Daoy (cell line): ENCODE measurements around the gene ELP5. TPM values are rescaled to one million over a fixed set of nuclear protein-coding genes. Genes with fewer than 3 reads are reported as not detected.

Experiments used
- DNase-seq: peaks from one replicate; pipeline ENCODE4 v3.0.0-alpha.2; 2015; ENCODE audit warnings: low read depth
- total RNA-seq: library from RNA; depleted of rRNA; stranded (reverse); fragments of >200 nt; shearing (Covaris generic); gene quantifications from 2 replicates; pipeline ENCODE4 v1.2.3, GENCODE V29; 2014; rRNA removed

ELP5 gene
- total RNA-seq: 34.9 and 50.3 TPM in 2 replicates

GRCh38 chr17:7252176-7253043, at the start of gene ELP5:
Gene ELP5 (plus strand): TSS chr17:7252215. CDS start chr17:7252551, 336 bp downstream.
- DNase-seq: peak; percentile 97

GRCh38 chr17:7203391-7203790, 48.6 kb upstream of the ELP5 start:
- no peak for DNase-seq

- DNase-seq: no peak
Observed at GRCh38 chr17:7204336-7204735, 47.7 kb upstream of the ELP5 start.

GRCh38 chr17:7204828-7205461, 47.1 kb upstream of the ELP5 start:
- DNase-seq: peak; percentile 81

GRCh38 chr17:7205561-7205960, 46.5 kb upstream of the ELP5 start:
- DNase-seq: no peak

GRCh38 chr17:7207120-7208001, 44.7 kb upstream of the ELP5 start:
- no peak for DNase-seq

GRCh38 chr17:7208027-7208571, 43.9 kb upstream of the ELP5 start:
- DNase-seq: no peak

- no peak for DNase-seq
Observed at GRCh38 chr17:7208754-7209460, 43.1 kb upstream of the ELP5 start.

- DNase-seq: no peak
Observed at GRCh38 chr17:7211491-7212273, 40.3 kb upstream of the ELP5 start.

GRCh38 chr17:7213895-7214299, 38.1 kb upstream of the ELP5 start:
- DNase-seq: peak; percentile 80

- DNase-seq: peak; percentile 99
Observed at GRCh38 chr17:7214300-7215135, 37.5 kb upstream of the ELP5 start.

- DNase-seq: no peak
Observed at GRCh38 chr17:7215136-7215638, 36.8 kb upstream of the ELP5 start.

- peak; percentile 37 for DNase-seq
Observed at GRCh38 chr17:7215652-7216180, 36.3 kb upstream of the ELP5 start.

- DNase-seq: no peak
Observed at GRCh38 chr17:7216242-7217112, 35.5 kb upstream of the ELP5 start.

- peak; percentile 61 for DNase-seq
Observed at GRCh38 chr17:7217113-7217987, 34.7 kb upstream of the ELP5 start.

GRCh38 chr17:7218166-7218565, 33.8 kb upstream of the ELP5 start:
- DNase-seq: no peak

GRCh38 chr17:7218758-7219157, 33.3 kb upstream of the ELP5 start:
- no peak for DNase-seq
